Measurements from ENCODE around the gene MRPS9. TPM values are rescaled to one million over a fixed set of nuclear protein-coding genes. Genes with fewer than 3 reads are reported as not detected.

Gene MRPS9
- total and polyA plus RNA-seq, 2 donors (not counting 3 experiments of a cell fraction or from before 2014, with no cell fraction given): 14.5 to 23.9 TPM

- ChIA-PET POLR2A (no interaction called here), CTCF (interaction anchor here (1.7 to 5.9 kb wide), 3 partner anchors 119 to 181 kb away, joined by 17 to 225 read pairs (median 21); partner anchors contain the start of gene GPR45)
- intact Hi-C loops (cut with micrococcal nuclease): loop anchor here (1.0 kb wide), 4 partner anchors 66 to 432 kb away; no protein-coding TSS in a partner anchor
- Histone ChIP-seq H3K4me3 (replicated peaks in 1 of 3; ENCODE audit: insufficient read depth in 1 of 3, low read depth in 1 of 3, low read length in 3 of 3) (no peak overlapping the region), H2AFZ (ENCODE audit: low read depth, low read length) (no peak overlapping the region), H3K79me2 (ENCODE audit: control insufficient read depth, insufficient read depth, low read length) (no peaks in the 10 kb centered on the region), H3K9me1 (replicated peaks; ENCODE audit: control insufficient read depth, extremely low read depth, insufficient read depth, low read length) (no peaks in the 10 kb centered on the region), H3K9me3 (replicated peaks; ENCODE audit: control insufficient read depth, insufficient read depth, low read length) (no peaks in the 10 kb centered on the region), H3K36me3 (ENCODE audit: control insufficient read depth in 2 of 2, extremely low read depth in 1 of 2, insufficient read depth in 2 of 2, low read length in 2 of 2) (no peaks in the 10 kb centered on the region), H3K9ac (replicated peaks; ENCODE audit: extremely low read depth, insufficient read depth, low read length) (no peak overlapping the region), H3K4me1 (ENCODE audit: control insufficient read depth, extremely low read depth, insufficient read depth, low read length) (no peaks in the 10 kb centered on the region), H3K27ac (ENCODE audit: insufficient read depth, low read depth, low read length) (no peak overlapping the region), H3K27me3 (ENCODE audit: control insufficient read depth in 2 of 2, insufficient read depth in 2 of 2, low read length in 2 of 2) (no peaks in the 10 kb centered on the region), H3K4me2 (ENCODE audit: insufficient read depth, low read length) (no peak overlapping the region), H4K20me1 (replicated peaks; ENCODE audit: control insufficient read depth, extremely low read depth, insufficient read depth, low read length) (no peaks in the 10 kb centered on the region)
- no peak for TF ChIP-seq GATA2 (IDR thresholded peaks at IDR 0.05; ENCODE audit: insufficient read depth, insufficient read length, low read depth, low read length)
- no peak for TF ChIP-seq POLR2AphosphoS5 (IDR thresholded peaks at IDR 0.05; ENCODE audit: insufficient read depth, low read depth, low read length)
- TF ChIP-seq MYC (IDR thresholded peaks at IDR 0.05; ENCODE audit: low read depth, low read length): no peak
- no peak for TF ChIP-seq FOS (IDR thresholded peaks at IDR 0.05; ENCODE audit: borderline replicate concordance, insufficient read depth, low read length)
- no peak for TF ChIP-seq MAX (IDR thresholded peaks at IDR 0.05; ENCODE audit: insufficient read depth, insufficient read length)
- no peak for TF ChIP-seq EZH2 (IDR thresholded peaks at IDR 0.05; ENCODE audit: borderline replicate concordance, low read depth, low read length, severe bottlenecking)
- TF ChIP-seq POLR2A (IDR thresholded peaks at IDR 0.05; ENCODE audit: low read depth, low read length): no peak
- TF ChIP-seq CTCF (IDR thresholded peaks at IDR 0.05; ENCODE audit: extremely low read depth in 1 of 2, insufficient read depth in 1 of 2, low read depth in 1 of 2, low read length in 2 of 2): no peak
- TF ChIP-seq JUN (IDR thresholded peaks at IDR 0.05; ENCODE audit: borderline replicate concordance, insufficient read depth, insufficient read length, low read depth): no peak
- FAIRE-seq: no peak
- DNase-seq (ENCODE audit: low read depth, low spot score): no peak
- dilution Hi-C loops (cut with MboI; ENCODE audit: extremely low pct_ligation_motif_present, low sequenced_read_pairs): no loop called here
- BruUV-seq (replicated peaks): no TSS peak
Observed at GRCh38 chr2:105113616-105114291, 75.9 kb downstream of the MRPS9 start.

All from endothelial cell of umbilical vein (primary cell).